Thyroid gland (tissue), 4 donors: Measurements from ENCODE around the gene LILRA2.

Source experiments
- CTCF ChIP-seq, 6 experiments: fragments of 200-600 bp in 3 of 6; fragments of 450-650 bp in 3 of 6; sonication (generic) in 3 of 6; IDR thresholded peaks; one replicate each; pipeline ENCODE4 v1.5.1; 2016 to 2019; ENCODE audit warnings: antibody characterized with exemption in 6 of 6, mild to moderate bottlenecking in 2 of 6, inconsistent platforms in 1 of 6, moderate library complexity in 1 of 6
- POLR2A ChIP-seq, 2 donors: fragments of 450-650 bp; IDR thresholded peaks; one replicate each; pipeline ENCODE4 v1.6.1; 2017; ENCODE audit warnings: antibody characterized with exemption in 2 of 2, mild to moderate bottlenecking in 2 of 2, moderate library complexity in 1 of 2

- TF ChIP-seq CTCF (IDR thresholded peaks at IDR 0.05) (no peak), POLR2A (IDR thresholded peaks at IDR 0.05) (no peak)
Observed at GRCh38 chr19:54574527-54575056, 1.0 kb downstream of the LILRA2 start.
